ENCODE data around the gene PAFAH2. TPM values are rescaled to one million over a fixed set of nuclear protein-coding genes. Genes with fewer than 3 reads are reported as not detected.

Gene PAFAH2
- 6.6 TPM for polyA plus RNA-seq (2013, experiment 1 of 2; ENCODE audit: insufficient read length)
- 5.4 TPM for polyA plus RNA-seq (2013, experiment 2 of 2; ENCODE audit: insufficient read length)

DNA sequence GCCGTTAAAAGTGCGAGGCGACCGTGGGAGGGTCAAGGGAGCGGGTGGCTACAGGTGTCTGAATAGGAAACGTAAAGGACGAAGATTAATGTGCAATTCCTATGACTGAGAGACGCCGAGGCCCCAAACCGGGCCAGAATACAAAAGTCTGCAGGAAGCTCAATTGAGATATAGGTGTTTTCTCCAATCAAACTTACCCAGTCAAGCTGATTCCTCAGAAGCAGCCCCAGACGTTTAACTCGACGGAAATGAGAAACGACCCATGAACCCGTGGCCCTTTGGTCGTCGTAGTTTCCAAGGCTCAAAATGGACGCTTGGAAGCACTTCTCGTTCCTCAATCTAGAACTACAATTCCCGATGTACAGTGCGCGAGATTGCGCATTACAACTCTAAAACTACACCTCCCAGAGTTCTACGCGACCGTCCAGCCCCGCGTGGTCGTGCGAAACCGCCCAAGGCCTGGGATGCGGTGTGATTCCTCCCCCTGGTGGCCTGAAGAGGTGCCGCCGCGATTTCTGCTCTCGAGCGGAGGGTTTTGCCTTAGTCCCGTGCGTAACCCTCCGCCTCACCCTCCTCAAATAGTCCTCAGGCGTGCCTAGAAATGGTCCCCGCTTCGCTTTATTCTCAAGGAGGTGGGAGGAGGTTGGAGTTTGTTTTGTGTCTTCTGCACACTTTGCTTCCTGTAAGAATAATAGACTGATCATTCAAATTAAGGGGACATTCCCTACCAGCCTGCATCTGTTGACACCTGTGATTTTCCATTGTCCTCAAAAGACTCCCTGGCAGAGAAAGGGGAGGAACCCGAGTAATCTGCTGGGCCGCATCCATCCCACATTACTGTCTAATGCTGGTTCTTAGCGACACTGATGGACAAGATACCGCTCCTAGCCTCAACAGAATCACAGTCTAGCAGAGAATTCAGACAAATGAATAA, at the start of gene PAFAH2:
PAFAH2 (minus strand) TSS at position 236 of the 934 bp plus-strand sequence. CDS start 7,247 bp downstream, outside the sequence.
- peak; percentile 99 for DNase-seq

DNA sequence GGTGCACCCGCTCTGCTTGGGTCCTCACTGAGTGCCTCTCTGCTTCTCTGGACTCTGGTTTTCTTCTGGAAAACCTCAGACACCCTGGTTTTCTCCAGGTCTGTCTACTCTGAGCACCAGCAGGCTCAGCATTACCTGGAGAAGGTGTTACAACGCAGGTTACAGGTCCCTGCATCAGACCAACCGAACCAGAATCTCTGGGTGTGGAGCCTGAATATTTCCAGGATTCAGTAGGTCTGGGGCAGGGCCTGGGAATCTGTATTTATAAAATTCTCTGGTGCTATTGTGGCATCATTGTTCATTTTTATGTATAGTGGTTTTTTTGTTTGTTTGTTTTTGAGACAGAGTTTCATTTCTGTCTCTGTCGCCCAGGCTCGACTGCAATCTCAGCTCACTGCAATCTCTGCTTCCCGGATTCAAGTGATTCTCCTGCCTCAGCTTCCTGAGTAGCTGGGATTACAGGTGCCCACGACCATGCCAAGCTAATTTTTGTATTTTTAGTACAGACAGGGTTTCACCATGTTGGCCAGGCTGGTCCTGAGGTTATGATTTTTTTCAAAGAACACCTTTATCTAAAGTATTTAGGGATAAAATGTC, 49.5 kb upstream of the PAFAH2 start:
- no peak for DNase-seq

DNA sequence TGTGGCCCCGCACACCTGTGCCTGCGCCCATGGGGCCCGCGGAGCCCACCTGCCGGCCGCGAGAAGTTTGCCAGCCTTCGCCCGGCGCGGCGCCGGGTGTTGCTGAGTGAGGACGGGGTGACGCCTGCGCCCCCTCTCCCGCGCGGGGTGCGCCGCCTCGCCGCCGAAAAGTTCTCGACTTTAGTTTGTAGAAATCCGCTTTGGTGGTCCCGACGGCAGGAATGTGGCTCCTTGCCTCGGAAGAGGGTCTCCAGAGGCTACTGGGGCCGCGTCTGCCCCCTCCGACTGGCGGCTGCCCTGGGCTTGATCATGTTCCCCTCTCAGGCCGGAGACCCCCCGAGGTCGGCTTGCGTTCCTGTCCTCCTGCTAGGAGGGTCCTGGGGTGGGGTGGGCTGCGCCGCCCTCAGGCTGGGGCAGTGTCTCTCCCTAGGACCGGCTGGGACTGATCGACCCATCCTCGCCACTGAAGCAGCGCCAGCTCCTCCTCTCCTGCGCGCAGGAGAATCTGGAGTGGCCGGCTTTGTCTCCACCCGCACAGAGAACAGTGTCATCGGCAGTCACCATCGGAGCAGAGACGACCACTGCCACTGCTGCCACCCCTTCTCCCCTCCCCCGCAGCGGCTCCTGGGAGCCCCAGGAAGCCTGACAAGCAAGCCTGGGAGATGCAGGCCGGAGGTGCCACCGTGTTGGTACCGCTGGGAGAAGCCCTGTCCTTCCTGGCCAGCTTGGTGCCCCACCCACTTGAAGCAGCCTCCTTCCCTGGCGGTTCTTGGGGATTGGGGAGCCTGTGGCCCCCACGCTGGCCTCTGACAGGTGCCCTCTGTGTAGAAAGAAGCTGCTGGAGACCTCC, 48.6 kb upstream of the PAFAH2 start:
- no peak for DNase-seq

DNA sequence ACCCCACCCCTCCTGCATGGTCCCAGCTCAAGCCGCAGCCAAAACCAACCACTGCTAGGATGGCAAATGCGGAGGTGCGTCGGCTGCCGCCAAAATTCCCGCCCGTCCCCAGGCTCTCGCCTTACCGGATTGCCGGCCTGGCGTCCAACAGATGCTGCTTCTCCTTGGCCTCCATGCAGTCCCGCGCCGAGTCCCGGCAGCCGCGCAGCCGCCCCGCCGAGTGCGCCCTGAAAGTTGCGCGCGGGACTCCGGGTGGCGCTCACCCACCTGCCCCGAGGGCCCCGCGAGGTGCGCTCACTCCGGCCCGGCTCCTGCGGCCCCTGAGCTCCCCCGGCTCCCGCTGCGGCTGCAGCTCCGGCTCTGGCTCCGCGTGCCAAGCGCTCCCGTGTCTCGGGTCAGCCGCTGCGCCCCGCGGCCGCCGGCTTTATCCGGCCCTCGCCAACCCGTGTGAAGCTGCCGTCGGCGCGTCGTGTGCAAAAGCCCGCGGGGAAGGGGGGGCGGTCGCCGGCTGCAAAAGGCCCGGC, 47.9 kb upstream of the PAFAH2 start, which contains the start of gene SLC30A2:
SLC30A2 (minus strand) TSS at position 397 of the 524 bp plus-strand sequence; CDS start at position 175, 222 bp downstream.
- no peak for DNase-seq

DNA sequence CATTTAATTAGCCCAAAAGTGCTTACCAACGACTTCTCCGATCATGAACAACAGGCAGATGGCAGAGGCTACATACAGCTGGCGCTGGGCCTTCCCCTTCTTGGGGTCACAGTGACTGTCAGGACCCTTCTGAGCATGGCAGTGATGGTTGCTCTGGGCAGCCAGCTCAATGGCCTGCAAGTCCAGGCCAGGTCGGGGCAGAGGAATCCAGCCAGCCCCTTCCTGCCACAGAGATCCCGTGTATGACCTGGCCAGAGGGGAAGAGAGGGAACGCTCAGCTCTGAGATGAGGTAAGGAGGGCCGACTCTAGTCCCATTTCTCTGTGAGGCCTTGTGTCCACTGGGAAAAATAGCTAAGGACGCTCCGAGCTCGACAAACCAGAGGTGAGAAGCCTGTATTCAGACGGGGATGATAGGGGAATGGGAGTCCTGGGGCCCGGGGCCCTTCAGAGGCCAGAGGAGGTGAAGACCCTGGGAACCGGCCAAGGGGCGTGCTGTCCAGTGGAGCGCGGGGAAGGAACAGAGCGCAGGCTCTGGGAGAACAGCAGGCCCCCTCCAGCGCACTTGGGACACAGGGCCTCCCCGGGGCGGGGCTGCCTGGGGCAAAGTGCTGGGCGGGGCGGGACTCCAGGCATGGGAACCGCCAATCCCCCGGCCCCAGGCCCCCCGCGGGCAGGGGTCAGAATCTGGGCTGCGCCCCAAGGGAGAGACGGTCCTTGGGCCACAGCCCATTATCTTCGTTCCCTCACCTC, 47.3 kb upstream of the PAFAH2 start:
- no peak for DNase-seq

DNA sequence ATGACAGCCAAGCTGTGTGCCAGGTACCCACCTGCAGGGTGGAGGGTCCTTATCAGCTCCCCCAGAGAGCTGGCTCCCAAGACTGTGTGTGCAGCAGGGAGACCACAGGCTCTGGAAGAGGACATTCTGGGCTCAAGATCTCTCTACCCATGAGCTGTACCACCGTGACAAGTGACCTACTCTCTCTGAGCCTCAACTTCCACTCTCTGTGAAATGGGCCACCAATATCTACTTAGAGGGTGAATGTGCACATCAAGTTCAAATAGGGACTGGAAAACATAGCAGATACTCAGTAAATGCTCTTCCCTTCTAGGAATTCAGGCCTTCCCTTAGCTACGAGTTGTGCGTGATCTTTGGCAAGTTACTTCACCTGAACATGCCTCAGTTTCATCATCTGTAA, 46.6 kb upstream of the PAFAH2 start:
- no peak for DNase-seq

DNA sequence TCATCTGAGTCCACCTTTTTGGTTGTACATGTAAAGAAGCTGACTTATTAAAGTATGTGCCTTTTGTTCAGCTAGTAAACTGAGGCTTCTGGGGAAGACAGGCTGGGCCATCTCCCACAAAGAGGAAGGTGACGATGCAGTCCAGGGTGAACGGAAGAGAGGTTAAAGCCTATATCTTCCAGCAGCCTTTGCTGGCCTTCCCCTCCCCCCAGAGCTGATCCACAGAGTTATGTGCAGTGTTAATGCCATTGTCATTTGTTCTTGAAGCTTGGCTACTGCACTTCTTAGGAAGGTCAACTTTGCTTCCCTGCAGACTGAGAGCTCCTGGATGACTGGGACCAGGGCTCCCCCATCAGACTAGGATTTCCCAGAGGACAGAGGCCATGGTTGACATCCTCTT, 45.9 kb upstream of the PAFAH2 start:
- no peak for DNase-seq

DNA sequence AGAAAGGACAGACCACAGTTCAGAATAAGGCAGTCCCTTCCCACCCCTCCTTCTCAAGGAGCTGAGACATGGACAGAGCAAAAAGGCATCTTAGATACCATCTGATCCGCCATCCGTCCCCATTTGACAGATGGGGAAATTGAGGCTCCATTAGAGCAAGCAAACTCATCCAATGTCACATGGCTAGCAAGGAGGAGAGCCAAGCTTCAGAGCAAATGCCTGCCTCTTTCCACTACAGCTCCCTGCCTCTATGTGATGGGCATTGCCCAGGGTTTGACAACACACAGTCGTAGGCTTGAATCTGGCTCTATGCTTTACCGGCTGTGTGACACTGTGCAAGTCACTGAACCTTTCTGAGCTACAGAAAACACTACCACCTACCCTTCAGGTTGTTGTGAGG, 44.1 kb upstream of the PAFAH2 start:
- DNase-seq = no peak

DNA sequence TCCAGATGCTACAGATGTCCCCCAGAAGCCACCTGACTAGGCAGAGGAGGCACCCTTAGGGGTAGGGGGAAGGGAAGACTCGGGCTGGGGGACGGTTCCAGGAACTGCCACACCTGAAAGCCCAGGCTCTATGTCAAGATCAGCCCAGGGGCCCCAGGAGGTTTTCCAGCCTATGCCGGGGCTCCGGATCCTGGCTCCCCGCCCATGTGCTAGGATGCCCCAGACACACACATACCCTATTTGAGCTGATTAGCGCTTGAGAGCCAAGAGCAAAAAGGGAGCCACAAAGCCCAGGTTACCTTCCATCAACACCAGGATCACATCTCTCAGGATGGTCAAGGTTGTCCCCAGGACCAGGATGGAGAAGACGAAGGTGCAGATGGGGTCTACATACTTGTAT, 43.5 kb upstream of the PAFAH2 start:
- no peak for DNase-seq

DNA sequence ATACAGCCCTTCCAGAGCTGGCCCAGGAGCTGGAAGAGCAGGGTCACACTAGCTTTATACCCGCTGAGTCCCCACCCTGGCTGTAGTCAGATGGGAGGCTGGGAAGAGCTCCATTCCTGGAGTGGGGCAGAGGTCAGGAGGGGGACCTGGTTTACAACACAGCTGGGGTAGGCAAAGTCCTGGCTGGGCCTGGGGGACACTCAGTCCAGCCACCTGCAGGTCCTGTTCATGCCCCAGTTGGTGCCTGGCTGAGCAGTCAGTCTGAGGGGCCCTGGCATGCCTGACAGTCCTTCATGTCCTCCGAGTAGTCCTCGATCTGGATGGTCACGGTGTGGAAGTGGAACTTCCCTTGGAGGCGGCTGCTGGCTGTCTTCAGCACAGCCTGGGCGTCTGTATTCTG, 41.0 kb upstream of the PAFAH2 start:
- DNase-seq = no peak

DNA sequence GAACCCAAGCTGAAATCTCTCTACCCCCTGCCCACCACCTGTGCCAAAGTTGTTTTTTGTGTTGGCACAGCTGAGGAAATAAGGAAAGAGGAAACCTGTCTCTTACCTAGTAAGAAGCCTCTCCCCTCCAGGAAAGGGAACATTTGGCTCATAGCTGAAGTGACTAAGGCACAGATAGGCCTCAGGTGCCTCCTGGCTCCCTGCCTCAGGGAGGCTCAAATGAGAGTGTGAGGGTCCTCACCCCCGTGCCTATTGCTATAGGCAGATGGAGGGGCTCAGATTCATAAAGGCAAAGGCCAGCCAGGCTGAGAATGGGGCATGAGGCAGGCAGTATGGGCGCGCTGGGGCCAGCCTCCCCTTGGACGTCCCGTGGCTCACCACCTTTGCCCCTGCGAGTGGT, 40.6 kb upstream of the PAFAH2 start:
- DNase-seq = no peak

DNA sequence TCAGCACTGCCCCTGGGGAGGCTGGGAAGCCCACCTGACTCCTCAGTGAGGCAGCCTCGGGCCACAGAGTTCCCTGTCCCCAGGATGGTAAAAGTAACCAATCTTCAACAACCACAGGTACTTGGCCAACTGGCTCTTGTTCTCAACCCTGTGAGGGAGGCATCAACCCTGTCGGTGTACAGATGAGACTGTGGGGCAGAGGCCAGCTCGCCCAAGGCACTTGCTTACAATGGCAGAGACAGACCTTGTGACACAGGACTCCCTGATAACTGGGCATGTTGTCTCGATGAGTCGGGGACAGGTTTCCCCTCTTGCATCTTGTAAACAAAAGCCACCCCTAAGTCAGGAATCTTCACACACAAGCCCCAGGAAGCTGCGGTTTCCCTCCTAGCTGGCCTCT, 40.0 kb upstream of the PAFAH2 start:
- DNase-seq = no peak

DNA sequence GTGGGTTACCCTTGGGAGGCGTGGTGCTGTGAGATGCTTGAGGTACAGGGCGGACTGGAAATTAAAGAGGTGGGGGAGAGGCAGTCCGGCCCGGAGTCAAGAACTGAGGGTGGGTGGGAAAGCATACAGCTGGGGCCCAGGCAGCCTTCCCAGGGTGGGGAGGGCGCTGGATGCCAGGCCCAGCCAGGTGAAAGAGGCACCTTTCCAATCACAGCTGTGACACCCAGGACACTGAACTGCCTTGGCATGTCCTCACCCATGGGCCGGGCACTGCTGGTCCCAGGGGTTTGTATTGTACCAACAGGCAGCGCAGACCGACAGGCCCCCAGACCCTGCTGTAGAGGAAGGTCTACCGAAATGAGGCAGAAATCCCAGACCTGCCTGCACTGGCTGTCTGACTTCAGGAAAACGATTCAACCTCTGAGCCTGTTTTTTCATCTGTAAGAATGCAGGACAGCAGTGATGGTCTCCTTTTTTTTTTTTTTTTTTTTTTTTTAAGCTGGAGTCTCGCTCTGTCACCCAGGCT, 39.0 kb upstream of the PAFAH2 start:
- DNase-seq = no peak

DNA sequence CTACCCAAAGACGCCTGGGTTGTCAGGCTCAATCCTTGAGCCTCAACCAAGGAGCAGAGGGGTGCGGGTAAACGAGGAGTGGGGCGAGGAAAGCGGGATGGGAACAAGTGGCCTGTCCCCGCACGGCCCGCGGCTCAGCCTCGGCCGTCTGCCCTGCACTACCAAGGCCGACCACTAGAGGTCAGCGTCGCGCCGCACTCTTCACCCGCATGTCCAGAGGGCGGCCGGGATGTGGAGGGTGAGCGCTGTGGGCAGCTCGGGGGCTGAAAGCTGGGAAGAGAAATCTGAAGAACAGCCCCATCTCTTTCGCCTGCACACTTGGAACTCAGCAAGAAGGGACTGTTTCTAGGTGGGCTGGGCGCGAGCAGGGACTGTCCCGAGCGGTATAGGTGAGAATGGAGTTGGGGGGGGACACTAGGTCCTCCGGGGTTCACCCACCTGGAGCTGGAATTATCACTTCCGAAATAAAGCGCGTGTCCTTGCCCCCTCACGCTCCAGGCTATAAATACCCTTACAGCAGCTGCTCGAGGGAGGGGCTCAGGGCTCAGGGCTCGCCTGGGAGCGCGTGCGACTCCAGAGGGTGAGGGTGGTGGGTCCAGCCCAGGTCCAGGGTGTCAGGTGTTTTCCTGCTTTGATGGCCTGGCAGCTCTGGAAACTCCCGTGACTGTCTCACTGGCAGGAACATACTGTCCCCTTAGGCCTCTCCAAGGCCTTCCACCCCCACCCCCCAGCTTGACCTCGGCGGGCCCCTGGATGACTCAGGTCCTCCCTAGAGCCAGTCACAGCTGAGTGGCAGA, 38.3 kb upstream of the PAFAH2 start:
- DNase-seq = peak; percentile 58

DNA sequence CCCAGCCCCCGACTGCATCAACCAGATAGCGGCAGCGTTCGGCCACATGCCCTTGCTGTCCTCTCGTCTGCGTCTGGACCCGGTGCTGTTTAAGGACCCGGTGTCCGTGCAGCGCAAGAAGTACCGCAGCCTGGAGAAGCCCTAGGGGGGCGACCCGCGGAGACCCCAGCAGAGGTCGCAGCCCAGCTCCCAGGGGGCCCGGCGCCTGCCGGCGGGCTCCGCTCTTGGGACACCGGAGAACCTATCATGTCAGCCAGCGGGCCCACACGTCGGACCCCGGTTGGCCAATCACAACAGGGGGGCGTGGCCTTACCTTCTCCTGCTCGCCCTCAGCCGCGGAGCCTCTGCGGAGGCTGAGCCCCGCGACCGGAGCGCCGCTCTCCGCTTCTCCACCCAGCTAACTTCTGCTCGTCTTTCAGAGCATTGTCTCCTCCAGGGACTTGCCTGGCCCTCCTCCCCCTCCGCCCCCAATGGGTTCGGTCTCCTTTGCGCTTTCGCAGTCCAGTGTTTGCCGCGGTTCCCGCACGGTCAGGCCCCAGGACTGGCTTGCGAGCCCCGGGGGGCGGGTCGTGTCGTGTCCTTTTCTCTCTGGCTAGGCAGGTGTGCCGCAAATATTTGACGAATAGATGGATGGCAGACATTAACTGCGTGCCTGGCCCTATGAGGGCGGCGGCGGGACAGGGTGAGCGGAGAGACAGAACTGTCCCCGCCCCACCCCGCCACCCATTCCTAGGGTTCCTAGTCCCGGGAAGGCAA, 37.5 kb upstream of the PAFAH2 start:
- DNase-seq = peak; percentile 92

DNA sequence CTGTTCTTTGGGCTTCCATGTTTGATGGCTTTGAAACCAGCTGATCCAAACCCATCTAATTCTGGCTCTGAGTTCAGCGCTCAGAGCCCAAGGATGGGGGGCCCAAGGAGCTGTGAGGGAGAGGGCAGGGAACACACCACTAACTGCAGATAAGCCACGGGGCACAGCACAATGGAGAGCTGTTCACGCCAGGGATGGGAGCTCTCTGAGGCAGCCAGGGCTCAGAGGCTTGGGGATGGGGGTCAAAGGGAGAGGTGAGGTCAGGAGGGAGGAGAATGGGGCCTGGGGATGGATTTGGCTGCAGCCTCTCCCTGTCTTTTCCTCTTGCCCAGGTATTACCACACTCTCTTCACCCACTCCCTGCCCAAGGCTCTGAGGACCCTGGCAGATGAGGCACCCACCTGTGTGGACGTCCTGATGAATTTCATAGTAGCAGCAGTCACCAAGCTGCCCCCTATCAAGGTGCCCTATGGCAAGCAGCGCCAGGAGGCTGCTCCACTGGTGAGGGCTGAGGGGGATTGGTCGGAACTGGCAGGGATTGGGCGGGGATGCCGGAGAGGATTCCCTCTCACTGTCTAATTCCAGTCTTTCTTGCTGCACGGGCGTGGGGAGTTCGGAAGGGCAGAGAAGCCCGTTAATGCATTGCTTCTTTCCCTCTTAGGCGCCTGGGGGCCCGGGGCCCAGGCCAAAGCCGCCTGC, 36.8 kb upstream of the PAFAH2 start:
- DNase-seq = no peak

DNA sequence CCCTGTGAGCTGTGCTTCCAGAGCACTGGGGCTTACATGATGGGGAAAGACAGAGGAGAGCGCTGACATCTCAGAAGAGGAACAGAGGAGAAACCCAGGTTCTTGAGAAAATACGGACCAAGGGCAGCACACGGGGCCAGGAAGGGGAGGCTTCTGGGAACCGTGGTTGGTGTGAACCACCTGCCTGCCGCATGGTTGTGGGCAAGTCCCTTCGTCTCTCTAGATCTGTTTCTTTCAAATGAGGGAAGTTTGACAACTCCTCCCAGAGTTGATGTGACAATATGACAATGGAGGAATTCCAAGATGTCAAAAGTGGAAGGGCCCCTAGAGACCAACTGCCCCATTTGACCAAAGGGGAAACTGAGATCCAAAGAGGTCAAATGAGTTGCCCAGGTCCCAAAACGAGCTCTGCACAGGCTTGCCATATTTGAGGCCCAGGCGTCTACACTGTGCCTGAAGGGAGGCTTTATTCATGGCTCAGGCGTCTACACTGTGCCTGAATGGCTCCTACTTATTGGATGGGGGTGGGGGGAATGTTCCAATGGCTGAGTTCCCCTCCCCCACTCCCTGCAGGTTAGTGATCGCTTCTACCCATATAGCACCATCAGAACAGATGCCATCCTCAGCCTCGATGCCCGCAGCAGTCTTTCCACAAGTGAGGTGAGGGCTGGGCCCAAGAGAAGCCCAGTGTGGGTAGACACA, 34.9 kb upstream of the PAFAH2 start:
- no peak for DNase-seq

DNA sequence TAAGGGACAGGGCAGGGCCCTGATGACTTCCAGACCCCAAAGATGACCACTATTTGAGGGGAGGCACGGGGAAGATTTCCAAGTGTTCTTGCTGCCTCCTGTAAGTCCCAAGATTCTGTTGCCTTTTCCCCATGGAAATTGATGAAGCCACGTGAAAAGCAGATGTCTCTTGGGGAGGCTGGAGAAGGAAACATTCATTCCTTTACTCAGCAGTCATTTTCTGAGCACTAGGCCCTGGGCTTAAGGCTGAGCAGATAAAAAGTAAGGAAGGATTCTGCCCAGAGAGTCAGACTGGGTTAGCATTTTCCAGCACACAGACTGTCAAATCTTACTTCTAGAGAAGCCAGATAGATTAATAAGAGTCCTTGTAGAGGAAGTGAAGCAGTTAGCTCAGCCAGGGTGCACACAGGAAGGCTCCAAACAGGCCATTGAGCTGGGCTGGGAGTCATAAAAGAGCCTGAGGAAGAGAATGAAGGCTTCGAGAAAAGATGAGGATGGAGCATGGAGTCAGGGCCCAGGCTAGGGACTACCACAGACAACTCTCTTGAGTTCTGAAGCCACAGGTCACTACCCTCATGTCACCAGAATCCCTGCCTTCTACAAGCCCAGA, 33.9 kb upstream of the PAFAH2 start:
- peak; percentile 74 for DNase-seq
